Choroid plexus epithelial cell (primary cell): ENCODE results near the gene NCAPG2.

ENCODE experiments used
- DNase-seq: peaks from one replicate; pipeline ENCODE4 v3.0.0-alpha.2; 2010; ENCODE audit warnings: low read depth
- H3K4me3 ChIP-seq: 2 replicates; pipeline ENCODE4 v1.5.1; 2011; ENCODE audit warnings: low read depth, mild to moderate bottlenecking, control low read depth, low read length, moderate library complexity
- TF ChIP-seq, protein P1 (sequence below): conservative IDR thresholded peaks from 2 replicates; pipeline ENCODE4 v1.5.1; 2011; ENCODE audit warnings: low read depth, mild to moderate bottlenecking, control low read depth, inconsistent platforms, low read length, moderate library complexity

The NCAPG2 gene

DNA sequence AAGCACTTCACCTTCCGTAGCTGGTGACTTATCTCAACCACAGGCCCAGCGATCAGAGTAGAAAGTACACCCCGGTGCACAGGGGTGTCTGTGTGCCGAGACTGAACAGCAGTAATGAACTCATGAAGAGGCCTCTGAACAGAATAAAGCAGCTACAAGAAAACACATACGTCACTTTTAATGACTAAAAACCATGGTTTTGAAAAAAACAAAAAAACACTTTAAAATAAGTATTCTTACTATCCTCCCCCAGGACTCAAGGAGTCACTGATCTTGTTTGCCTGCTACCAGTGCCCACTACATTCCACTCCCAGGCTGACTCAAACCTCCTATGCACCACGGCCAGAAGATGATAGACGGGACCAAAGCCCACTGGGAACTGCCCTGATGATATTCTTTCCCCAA is 53.8 kb downstream of the NCAPG2 start:
- TF ChIP-seq, protein P1, sequence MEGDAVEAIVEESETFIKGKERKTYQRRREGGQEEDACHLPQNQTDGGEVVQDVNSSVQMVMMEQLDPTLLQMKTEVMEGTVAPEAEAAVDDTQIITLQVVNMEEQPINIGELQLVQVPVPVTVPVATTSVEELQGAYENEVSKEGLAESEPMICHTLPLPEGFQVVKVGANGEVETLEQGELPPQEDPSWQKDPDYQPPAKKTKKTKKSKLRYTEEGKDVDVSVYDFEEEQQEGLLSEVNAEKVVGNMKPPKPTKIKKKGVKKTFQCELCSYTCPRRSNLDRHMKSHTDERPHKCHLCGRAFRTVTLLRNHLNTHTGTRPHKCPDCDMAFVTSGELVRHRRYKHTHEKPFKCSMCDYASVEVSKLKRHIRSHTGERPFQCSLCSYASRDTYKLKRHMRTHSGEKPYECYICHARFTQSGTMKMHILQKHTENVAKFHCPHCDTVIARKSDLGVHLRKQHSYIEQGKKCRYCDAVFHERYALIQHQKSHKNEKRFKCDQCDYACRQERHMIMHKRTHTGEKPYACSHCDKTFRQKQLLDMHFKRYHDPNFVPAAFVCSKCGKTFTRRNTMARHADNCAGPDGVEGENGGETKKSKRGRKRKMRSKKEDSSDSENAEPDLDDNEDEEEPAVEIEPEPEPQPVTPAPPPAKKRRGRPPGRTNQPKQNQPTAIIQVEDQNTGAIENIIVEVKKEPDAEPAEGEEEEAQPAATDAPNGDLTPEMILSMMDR = no peak
- DNase-seq = peak; percentile 65
- no peak overlapping the region for H3K4me3 ChIP-seq

DNA sequence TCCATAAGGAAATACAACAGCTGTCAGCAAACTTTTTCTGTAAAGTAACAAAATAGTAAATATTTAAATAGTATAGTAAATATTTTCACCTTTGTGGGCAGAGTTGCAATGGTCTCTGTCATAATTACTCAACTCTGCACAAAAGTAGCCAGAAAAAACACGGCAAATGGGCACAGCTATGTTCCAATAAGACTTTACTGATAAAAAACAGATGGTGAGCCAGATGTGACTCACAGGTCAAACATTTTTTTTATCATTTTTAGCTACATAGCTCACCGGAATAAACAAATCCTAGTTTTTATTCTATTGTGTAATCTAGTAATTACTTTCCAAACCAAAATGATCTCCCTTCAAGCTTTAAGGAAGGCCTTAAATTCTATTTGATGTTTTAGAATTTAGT is 55.3 kb downstream of the NCAPG2 start:
- TF ChIP-seq, protein P1 = no peak
- DNase-seq = peak; percentile 93
- no peak overlapping the region for H3K4me3 ChIP-seq

DNA sequence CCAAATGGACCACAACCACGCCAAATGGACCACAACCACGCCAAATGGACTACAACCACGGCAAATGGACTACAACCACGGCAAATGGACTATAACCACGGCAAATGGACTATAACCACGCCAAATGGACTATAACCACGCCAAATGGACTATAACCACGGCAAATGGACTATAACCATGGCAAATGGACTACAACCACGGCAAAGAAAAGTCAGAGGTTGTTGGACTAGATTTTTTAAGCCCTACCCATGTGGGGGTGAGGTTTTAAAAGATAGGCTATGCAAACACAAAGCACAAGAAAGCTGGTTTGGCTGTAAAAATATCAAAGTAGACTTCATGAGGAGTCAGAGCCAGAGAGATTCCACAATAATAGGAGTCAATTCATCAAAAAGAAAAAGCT is 55.8 kb downstream of the NCAPG2 start:
- DNase-seq = peak; percentile 38
- no peak overlapping the region for H3K4me3 ChIP-seq
- TF ChIP-seq, protein P1 = no peak

DNA sequence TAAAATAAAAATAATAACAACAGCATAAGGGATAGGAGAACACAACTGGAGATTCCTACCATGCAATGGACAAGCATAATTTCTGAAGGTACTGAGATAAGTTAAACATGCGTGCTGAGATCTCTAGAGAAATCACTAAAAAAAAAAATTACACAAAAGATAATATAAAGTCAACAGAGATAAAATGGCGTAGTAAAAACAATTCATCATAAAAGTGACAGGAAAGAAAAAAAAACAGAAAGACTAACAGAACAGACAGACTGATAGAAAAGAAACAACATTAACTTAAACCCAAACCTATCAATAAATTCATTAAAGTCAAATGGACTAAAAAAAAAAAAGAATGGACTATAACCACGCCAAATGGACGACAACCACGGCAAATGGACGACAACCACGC is 56.4 kb downstream of the NCAPG2 start:
- TF ChIP-seq, protein P1 = no peak
- no peak for DNase-seq
- H3K4me3 ChIP-seq = no peak overlapping the region

DNA sequence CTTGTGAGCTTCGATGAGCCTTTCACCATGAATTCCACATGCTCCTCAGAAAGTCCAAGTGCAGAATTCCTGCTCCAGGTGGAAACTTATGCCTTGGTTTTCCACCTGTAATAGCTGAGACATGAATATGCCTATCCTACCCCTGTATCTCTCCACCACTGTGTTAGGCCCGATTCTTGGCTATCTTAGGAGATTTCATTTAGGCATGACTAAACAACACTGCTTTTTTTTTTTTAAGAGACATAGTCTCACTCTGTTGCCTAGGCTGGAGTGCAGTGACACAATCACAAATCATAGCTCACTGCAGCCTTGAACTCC is 57.2 kb downstream of the NCAPG2 start:
- H3K4me3 ChIP-seq = no peak overlapping the region
- DNase-seq = no peak
- TF ChIP-seq, protein P1 = no peak

DNA sequence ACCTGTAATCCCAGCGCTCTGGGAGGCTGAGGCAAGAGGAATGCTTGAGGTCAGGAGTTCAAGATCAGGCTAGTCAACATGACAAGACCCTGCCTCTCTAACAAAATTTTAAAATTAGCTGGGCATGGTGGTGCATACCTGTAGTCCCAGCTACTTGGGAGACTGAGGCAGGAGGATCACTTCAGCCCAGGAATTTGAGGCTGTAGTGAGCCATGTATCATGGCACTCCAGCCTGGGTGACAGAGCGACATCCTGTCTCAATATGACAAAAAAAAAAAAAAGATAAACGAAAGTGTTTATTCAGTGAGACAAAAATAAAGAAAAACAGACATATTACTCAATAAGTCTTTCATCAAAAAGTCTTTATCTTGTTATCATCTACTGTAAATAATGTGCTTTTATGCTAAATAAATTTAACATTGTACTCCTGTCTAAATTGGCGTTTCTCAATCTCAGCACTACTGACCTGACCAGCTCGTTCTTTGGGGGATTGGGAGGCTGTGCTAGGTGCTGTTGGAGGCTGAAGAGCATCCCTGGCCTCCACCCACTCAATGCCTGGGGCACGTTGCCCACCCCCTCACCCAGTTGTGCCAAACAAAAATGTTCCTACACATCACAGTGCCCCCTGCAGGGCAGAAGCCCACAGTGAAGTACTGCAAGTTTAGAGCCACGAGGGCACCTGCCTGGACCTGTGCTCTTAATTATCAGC is 57.7 kb downstream of the NCAPG2 start:
- H3K4me3 ChIP-seq = no peak overlapping the region
- TF ChIP-seq, protein P1 = peak; percentile 69
- DNase-seq = peak; percentile 25

DNA sequence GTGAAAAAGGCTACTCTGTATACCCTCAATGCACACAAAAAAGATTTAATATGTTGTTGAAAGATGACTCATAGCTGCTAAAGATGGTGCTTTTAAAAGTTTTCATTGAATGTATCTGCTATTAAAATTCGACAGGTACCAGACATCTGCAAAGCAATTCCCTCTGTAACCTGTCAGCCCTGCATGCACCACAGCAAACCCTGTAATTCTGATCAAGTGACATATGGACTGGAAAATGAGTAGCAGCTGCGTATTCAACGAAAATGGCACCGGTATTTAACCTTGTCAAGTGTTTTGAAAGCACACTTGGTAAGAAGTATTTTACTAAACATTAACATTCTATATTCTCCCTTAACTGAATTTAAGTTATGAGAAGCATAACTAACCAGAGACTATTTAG is 58.8 kb downstream of the NCAPG2 start:
- H3K4me3 ChIP-seq = no peak overlapping the region
- DNase-seq = no peak
- TF ChIP-seq, protein P1 = no peak
